Effector memory CD4-positive, alpha-beta T cell (primary cell): ENCODE measurements around the gene KCND2.

Experiments
- DNase-seq, 3 donors: peaks; one replicate each; pipeline ENCODE4 v3.0.0-alpha.2; 2020
- H3K27ac ChIP-seq: 2 replicates; pipeline ENCODE4 v1.7.0; 2013; ENCODE audit warnings: mild to moderate bottlenecking, low read length, moderate library complexity; ENCODE audit not compliant: insufficient read depth, poor library complexity, severe bottlenecking
- H3K27me3 ChIP-seq: replicated peaks from 2 replicates; pipeline ENCODE4 v1.7.0; 2013; ENCODE audit warnings: mild to moderate bottlenecking, low read length; ENCODE audit not compliant: insufficient read depth, control insufficient read depth, poor library complexity, severe bottlenecking
- H3K36me3 ChIP-seq: 2 replicates; pipeline ENCODE4 v1.7.0; 2013; ENCODE audit warnings: mild to moderate bottlenecking, low read length, moderate library complexity; ENCODE audit not compliant: control insufficient read depth, insufficient read depth
- H3K4me1 ChIP-seq: 2 replicates; pipeline ENCODE4 v1.7.0; 2013; ENCODE audit warnings: low read length, mild to moderate bottlenecking; ENCODE audit not compliant: control insufficient read depth, insufficient read depth, poor library complexity, severe bottlenecking
- H3K4me3 ChIP-seq: 2 replicates; pipeline ENCODE4 v1.7.0; 2013; ENCODE audit warnings: low read length, low read depth, mild to moderate bottlenecking; ENCODE audit not compliant: insufficient read depth, poor library complexity, severe bottlenecking
- H3K9me3 ChIP-seq: 2 replicates; pipeline ENCODE4 v1.7.0; 2013; ENCODE audit warnings: mild to moderate bottlenecking, low read length, moderate library complexity; ENCODE audit not compliant: control insufficient read depth

Gene KCND2

DNA sequence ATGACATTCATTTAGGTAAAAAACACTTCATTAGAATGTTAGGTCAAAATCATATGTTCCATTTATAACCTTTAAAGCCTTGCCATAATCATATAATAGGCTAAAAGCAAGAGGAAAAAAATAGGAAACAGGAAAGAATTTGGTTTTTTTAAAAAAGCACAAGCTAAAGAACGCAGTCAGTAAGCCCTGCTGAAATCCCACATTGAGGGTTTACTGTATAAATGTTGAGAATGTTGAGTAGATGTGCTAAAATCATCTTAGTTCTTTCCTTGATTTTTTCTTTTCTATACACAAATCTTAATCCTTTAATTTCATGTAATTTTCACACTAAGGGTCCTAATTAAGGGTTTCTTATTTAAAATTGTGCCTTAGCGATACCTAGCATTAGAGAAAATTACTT, 452.0 kb downstream of the KCND2 start:
- no peaks in the 10 kb centered on the region for H3K9me3 ChIP-seq
- H3K27me3 ChIP-seq = no peaks in the 10 kb centered on the region
- H3K4me1 ChIP-seq = no peaks in the 10 kb centered on the region
- no peak for DNase-seq
- H3K36me3 ChIP-seq = no peaks in the 10 kb centered on the region
- no peak overlapping the region for H3K4me3 ChIP-seq
- H3K27ac ChIP-seq = no peak overlapping the region

DNA sequence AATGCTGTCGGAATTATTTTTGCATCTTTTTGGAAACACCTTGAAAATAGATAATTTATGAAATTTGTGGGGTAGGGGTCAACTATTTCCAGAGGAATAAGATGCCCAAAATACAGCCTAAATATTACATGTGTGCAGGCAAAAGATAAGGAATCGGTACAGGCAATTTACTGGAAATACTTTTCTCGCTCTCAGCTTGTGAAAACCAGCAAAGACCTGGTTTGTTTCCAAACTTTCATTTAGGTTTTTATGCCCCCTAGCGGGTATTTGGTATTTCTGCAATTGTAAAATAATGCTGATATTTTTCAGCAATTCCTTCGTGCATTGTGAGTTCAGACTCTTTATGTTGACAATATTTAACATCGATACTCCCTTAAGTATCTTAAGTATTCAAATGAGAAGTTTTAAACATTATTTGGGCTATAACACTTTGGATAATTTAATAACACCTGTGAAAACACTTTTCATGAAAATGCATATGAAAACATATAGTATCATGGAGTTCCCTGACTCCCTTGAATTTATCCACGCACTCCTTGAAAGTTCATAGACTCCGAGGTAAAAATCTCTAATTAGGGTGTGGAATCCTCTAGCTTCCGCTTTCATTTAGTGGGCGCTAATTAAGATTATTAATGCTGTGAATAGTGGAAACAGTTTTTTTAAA, 452.5 kb downstream of the KCND2 start:
- Histone ChIP-seq H3K9me3 (no peaks in the 10 kb centered on the region), H3K4me3 (no peak overlapping the region), H3K27ac (no peak overlapping the region), H3K36me3 (no peaks in the 10 kb centered on the region), H3K4me1 (no peaks in the 10 kb centered on the region), H3K27me3 (no peaks in the 10 kb centered on the region)
- no peak for DNase-seq

DNA sequence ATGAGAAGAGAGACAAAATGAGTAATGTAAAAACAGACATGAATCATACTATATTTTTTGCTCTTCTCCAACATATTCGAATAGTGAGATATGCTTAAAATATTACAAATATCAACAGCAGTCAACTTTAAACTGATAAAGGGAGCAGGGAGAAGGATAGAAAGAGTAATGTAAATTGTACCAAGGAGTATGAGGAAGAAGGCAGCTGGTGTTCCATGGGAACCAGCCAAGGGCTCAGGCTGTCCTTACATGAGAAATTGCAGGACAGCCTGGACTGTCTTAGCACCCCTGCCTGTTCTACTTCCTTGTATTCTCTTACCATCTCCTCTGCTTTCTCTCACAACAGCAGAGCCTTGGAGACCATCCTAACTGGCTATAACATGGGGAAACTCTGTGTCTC, 456.3 kb downstream of the KCND2 start:
- no peak overlapping the region for H3K4me3 ChIP-seq
- no peak overlapping the region for H3K27ac ChIP-seq
- H3K9me3 ChIP-seq = no peaks in the 10 kb centered on the region
- no peaks in the 10 kb centered on the region for H3K36me3 ChIP-seq
- H3K4me1 ChIP-seq = no peaks in the 10 kb centered on the region
- no peak for DNase-seq
- H3K27me3 ChIP-seq = no peaks in the 10 kb centered on the region

DNA sequence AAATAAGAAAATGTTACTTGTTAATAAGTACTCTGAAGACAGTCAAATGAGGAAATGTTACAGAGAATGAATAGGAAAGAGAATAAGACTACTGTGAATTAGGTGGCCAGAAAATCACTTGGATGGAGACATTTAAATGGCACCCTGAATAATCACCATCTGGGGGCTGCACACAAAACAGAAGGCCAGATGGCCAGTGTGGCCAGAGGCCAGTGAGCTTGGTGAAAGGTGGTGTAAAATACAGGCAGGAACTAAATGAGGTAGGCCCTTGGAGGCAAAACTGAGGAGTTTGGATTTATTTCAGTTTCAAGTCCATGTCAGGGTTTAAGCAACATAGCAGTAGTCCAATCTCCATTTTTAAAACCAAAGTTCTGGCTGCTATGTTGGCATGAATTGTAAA, 458.3 kb downstream of the KCND2 start:
- H3K4me1 ChIP-seq = no peaks in the 10 kb centered on the region

DNA sequence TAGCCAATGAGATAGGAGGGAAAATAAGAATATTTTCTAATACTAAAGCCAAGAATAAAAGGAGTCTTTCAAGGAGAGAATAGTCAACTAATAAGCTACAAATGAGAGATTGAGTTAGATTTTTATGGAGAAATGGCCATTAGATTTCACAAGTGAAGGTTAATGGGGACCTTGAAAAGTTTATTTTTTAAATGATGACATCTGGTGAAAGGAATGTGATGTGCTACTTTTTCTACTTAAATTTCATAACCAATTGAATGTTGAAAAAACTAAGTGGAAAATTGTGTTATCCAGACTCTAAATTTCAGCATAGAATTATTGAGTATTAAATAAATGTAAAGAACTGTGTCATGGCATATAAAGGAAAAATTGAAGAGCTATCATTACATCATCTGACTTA, 459.3 kb downstream of the KCND2 start:
- Histone ChIP-seq H3K4me1 (no peaks in the 10 kb centered on the region), H3K27me3 (no peaks in the 10 kb centered on the region), H3K9me3 (no peaks in the 10 kb centered on the region), H3K27ac (no peak overlapping the region), H3K36me3 (no peaks in the 10 kb centered on the region), H3K4me3 (no peak overlapping the region)
- DNase-seq = no peak

More for the DNA sequence above, 458.3 kb downstream of the KCND2 start:
- no peaks in the 10 kb centered on the region for H3K9me3 ChIP-seq
- DNase-seq = no peak
- H3K27ac ChIP-seq = no peak overlapping the region
- H3K36me3 ChIP-seq = no peaks in the 10 kb centered on the region
- H3K4me3 ChIP-seq = no peak overlapping the region
- H3K27me3 ChIP-seq = no peaks in the 10 kb centered on the region

DNA sequence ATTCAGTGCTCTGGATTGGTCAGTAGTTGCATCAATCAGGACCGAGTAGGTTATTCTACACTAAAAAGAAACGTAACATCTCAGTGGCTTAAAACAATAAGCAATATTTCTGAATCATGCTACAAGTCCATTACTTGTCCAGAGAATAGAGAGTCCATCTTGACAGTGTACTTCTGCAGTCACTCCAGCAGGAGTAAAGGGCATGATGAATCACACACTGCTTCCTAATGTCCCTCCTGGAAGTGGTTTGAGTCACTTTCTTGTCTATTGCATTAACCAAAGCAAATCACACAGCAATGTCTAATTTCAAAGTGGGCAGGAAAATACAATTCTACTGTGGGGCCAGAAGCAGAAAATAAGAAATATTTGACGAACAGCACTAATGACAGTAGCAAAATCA, 460.2 kb downstream of the KCND2 start:
- no peaks in the 10 kb centered on the region for H3K36me3 ChIP-seq
- H3K9me3 ChIP-seq = no peaks in the 10 kb centered on the region
- H3K27me3 ChIP-seq = no peaks in the 10 kb centered on the region
- no peak for DNase-seq
- H3K4me3 ChIP-seq = no peak overlapping the region
- H3K4me1 ChIP-seq = no peaks in the 10 kb centered on the region
- H3K27ac ChIP-seq = no peak overlapping the region

DNA sequence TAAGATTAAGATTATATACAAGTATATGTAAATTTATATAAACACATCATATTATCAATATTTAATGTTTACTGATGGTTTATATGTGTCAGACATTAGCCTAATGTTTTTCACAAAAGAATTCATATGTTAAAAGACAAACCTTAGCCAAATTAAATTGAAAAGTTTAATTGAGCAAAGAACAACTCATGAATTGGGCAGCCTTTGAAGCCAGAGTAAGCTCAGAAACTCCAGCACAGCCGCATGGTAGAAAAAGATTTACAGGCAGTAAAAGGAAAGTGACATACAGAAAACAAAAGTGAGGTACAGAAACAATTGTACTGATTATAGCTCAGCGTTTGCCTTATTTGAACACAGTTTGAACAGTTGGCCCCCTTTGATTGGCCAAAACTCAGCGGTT, 460.9 kb downstream of the KCND2 start:
- H3K36me3 ChIP-seq = no peaks in the 10 kb centered on the region
- H3K4me1 ChIP-seq = no peaks in the 10 kb centered on the region
- no peak for DNase-seq
- H3K27me3 ChIP-seq = no peaks in the 10 kb centered on the region
- no peak overlapping the region for H3K4me3 ChIP-seq
- H3K27ac ChIP-seq = no peak overlapping the region
- H3K9me3 ChIP-seq = no peaks in the 10 kb centered on the region

DNA sequence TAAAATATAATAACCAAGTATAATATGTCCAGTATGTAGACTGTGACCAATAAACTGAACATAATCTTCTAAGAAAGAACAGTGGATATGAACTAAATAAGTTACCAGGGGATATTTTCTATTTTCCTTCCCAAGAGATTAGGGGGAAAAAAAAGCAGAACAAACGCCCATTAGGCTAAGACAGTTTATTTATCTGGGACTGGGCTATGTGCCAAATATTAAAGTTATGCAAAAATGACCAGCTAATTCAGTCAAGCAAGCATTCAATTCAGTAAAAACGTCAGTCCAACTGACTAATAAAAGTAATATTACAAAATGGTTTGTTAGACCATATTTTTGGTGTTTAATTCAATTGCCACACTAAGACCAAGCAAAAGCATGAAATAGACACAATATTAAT, 462.8 kb downstream of the KCND2 start:
- Histone ChIP-seq H3K9me3 (no peaks in the 10 kb centered on the region), H3K4me1 (no peaks in the 10 kb centered on the region), H3K36me3 (no peaks in the 10 kb centered on the region), H3K27ac (no peak overlapping the region), H3K27me3 (no peaks in the 10 kb centered on the region), H3K4me3 (no peak overlapping the region)
- DNase-seq = no peak

DNA sequence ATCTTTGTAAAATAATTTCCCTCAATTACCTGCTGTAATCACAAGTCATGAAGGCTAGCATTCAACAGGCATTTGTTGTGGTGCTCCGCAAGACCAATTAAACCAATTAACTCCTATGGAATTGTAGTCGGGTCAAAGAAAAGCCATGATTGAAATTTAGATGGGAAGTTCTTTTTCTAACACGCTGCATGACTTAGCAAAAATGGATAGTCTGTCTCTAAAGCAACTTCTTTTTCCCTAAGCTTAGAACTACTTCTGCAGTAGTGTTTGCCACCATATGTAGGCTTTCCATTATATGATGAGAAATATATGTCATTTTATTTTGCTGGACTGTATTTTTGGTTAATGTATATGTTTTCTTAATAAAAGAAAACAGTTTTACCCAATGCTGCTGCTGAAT, 465.8 kb downstream of the KCND2 start:
- no peaks in the 10 kb centered on the region for H3K9me3 ChIP-seq
- no peak overlapping the region for H3K4me3 ChIP-seq
- no peaks in the 10 kb centered on the region for H3K36me3 ChIP-seq
- no peak overlapping the region for H3K27ac ChIP-seq
- H3K4me1 ChIP-seq = no peaks in the 10 kb centered on the region
- no peaks in the 10 kb centered on the region for H3K27me3 ChIP-seq
- no peak for DNase-seq

DNA sequence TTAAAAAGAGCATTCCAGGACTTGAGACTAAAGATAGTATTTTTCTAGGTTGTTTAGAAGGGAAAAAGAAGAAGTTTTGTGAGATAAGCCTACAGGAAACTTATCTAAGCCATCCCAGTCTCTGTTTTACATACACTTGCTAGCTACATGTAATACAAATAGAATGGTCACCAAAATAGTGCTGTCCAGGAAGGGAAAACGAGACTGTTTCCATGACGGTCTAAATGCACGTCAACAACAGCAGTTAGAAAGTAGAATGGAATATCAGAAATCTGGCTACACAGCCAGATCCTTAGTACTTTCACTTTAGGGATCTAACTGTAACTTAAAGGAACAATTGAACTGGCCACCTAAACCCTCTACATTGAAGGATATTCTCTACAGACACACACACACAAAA, 467.4 kb downstream of the KCND2 start:
- Histone ChIP-seq H3K4me3 (no peak overlapping the region), H3K4me1 (no peaks in the 10 kb centered on the region), H3K27ac (no peak overlapping the region), H3K9me3 (no peaks in the 10 kb centered on the region), H3K27me3 (no peaks in the 10 kb centered on the region), H3K36me3 (no peaks in the 10 kb centered on the region)
- DNase-seq = no peak
